NT2/D1 (cell line): ENCODE results near the gene CYP11A1.

Experiments
- SUZ12 ChIP-seq: IDR thresholded peaks from 2 replicates; pipeline ENCODE4 v1.6.1; 2011; ENCODE audit not compliant: insufficient read length, insufficient read depth; ENCODE audit errors: extremely low read depth
- YY1 ChIP-seq: IDR thresholded peaks from 2 replicates; pipeline ENCODE4 v1.6.1; 2011; ENCODE audit not compliant: insufficient read length, insufficient read depth
- ZNF274 ChIP-seq: IDR thresholded peaks from 2 replicates; pipeline ENCODE4 v1.6.1; 2011; ENCODE audit warnings: mild to moderate bottlenecking, low read depth, low read length

DNA sequence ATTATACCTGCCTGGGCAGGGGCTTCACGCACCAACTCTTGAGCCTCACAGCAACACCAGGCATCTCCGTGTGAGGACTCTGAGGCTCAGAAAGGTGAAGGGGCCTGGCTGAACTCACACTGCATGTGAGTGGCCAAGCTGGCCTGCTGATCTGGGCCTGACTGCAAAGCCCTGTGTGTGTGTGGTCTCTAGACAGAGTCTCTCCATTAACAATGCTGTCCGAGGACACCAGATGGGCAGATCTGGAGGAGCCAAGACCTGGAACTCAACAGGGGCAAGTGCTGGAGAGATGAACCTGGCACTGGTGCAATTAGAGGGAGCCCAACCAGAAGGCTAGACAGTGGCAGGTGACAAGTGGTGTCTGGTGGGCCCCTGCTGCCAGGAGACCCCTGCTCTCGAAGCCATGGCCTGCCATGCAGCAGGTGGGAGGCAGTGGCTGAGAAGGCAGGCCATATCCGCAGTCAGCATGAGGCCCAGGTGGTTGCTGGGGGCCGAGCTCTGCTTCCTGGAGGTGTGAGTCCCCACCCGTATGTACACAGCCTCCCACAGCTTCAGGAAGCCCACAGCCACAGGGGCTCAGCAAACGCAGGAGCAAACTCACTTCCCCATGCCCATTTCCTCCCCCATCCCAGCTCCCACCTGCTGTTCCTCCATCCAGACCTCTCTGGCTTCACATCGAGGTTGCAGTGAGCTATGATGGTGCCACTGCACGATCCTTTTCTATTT lies 39.0 kb downstream of the CYP11A1 start:
- TF ChIP-seq SUZ12 (no peak), YY1 (no peak), ZNF274 (no peak)
